GM21825 (cell line): ENCODE measurements around the gene GALNT10.

Source experiments
- ATAC-seq: cut with Tn5 transposase; IDR thresholded peaks from one replicate; pipeline ENCODE4 v1.9.1; 2021; ENCODE audit warnings: mild to moderate bottlenecking, moderate library complexity; ENCODE audit not compliant: unreplicated experiment

Gene GALNT10

GRCh38 chr5:154400678-154401077, 210.1 kb downstream of the GALNT10 start:
- no peak for ATAC-seq

- ATAC-seq, result no peak
Measured at GRCh38 chr5:154401355-154401754, 210.8 kb downstream of the GALNT10 start.

- ATAC-seq, result no peak
Measured at GRCh38 chr5:154401931-154402330, 211.4 kb downstream of the GALNT10 start.

GRCh38 chr5:154402611-154403010, 212.1 kb downstream of the GALNT10 start:
- ATAC-seq, result no peak

- ATAC-seq, result no peak
Measured at GRCh38 chr5:154403234-154403633, 212.7 kb downstream of the GALNT10 start.

- ATAC-seq, result no peak
Measured at GRCh38 chr5:154403776-154404387, 213.3 kb downstream of the GALNT10 start.

- ATAC-seq, result peak; percentile 98
Measured at GRCh38 chr5:154405078-154405792, 214.7 kb downstream of the GALNT10 start.

- no peak for ATAC-seq
Measured at GRCh38 chr5:154406231-154406630, 215.7 kb downstream of the GALNT10 start.

- no peak for ATAC-seq
Measured at GRCh38 chr5:154406826-154407225, 216.3 kb downstream of the GALNT10 start.

- no peak for ATAC-seq
Measured at GRCh38 chr5:154408811-154409210, 218.3 kb downstream of the GALNT10 start.

GRCh38 chr5:154409230-154409840, 218.8 kb downstream of the GALNT10 start:
- ATAC-seq, result no peak

GRCh38 chr5:154410008-154410407, 219.5 kb downstream of the GALNT10 start:
- no peak for ATAC-seq

GRCh38 chr5:154410786-154411185, 220.3 kb downstream of the GALNT10 start:
- no peak for ATAC-seq

- ATAC-seq, result no peak
Measured at GRCh38 chr5:154411338-154411737, 220.8 kb downstream of the GALNT10 start.

GRCh38 chr5:154412316-154412715, 221.8 kb downstream of the GALNT10 start:
- no peak for ATAC-seq

GRCh38 chr5:154412925-154413324, 222.4 kb downstream of the GALNT10 start:
- ATAC-seq, result no peak

GRCh38 chr5:154415114-154415513, 224.6 kb downstream of the GALNT10 start:
- no peak for ATAC-seq

- ATAC-seq, result no peak
Measured at GRCh38 chr5:154418344-154418820, 227.8 kb downstream of the GALNT10 start.

GRCh38 chr5:154419236-154419635, 228.7 kb downstream of the GALNT10 start:
- ATAC-seq, result no peak

GRCh38 chr5:154421868-154422267, 231.3 kb downstream of the GALNT10 start:
- no peak for ATAC-seq

GRCh38 chr5:154422298-154422697, 231.8 kb downstream of the GALNT10 start:
- ATAC-seq, result no peak

- no peak for ATAC-seq
Measured at GRCh38 chr5:154428208-154428607, 237.7 kb downstream of the GALNT10 start.
